Measurements from ENCODE around the gene DLG2. TPM values are rescaled to one million over a fixed set of nuclear protein-coding genes. Genes with fewer than 3 reads are reported as not detected.
"Not testable (repeated sequence)": the region's sequence is repeated elsewhere in the genome, so short reads cannot be mapped to it uniquely, and the experiment has no call there.

DLG2 gene
- total RNA-seq, 1 donor from 2014 or later = 2.1 TPM

GRCh38 chr11:85028329-85029101 is 598.6 kb downstream of the DLG2 start:
- no peak for TF ChIP-seq CTCF (conservative IDR thresholded peaks at IDR 0.05)
- no peak overlapping the region for H3K4me3 Mint-ChIP-seq
- H3K36me3 Mint-ChIP-seq (ENCODE audit: low read depth) = no peaks in the 10 kb centered on the region
- no peaks in the 10 kb centered on the region for H3K4me1 Mint-ChIP-seq
- no peaks in the 10 kb centered on the region for H3K27me3 Mint-ChIP-seq (ENCODE audit: low read depth)
- no peak overlapping the region for H3K27ac Mint-ChIP-seq (ENCODE audit: unreplicated experiment)
- H3K9me3 Mint-ChIP-seq = no peaks in the 10 kb centered on the region
- DNase-seq (ENCODE audit: low read depth, low spot score) = no peak

GRCh38 chr11:85027346-85027745 is 599.8 kb downstream of the DLG2 start:
- TF ChIP-seq CTCF (conservative IDR thresholded peaks at IDR 0.05) = no peak
- Mint-ChIP-seq H3K36me3 (ENCODE audit: low read depth) (no peaks in the 10 kb centered on the region), H3K9me3 (no peaks in the 10 kb centered on the region), H3K4me1 (no peaks in the 10 kb centered on the region), H3K27ac (ENCODE audit: unreplicated experiment) (no peak overlapping the region), H3K27me3 (ENCODE audit: low read depth) (no peaks in the 10 kb centered on the region), H3K4me3 (no peak overlapping the region)
- DNase-seq (ENCODE audit: low read depth, low spot score) = no peak

GRCh38 chr11:85021058-85021457 is 606.1 kb downstream of the DLG2 start:
- Mint-ChIP-seq H3K4me1 (no peaks in the 10 kb centered on the region), H3K27ac (ENCODE audit: unreplicated experiment) (no peak overlapping the region), H3K27me3 (ENCODE audit: low read depth) (no peaks in the 10 kb centered on the region), H3K4me3 (no peak overlapping the region), H3K9me3 (peaks cover 4% of the 10 kb centered on the region), H3K36me3 (ENCODE audit: low read depth) (no peaks in the 10 kb centered on the region)
- no peak for TF ChIP-seq CTCF (conservative IDR thresholded peaks at IDR 0.05)
- DNase-seq (ENCODE audit: low read depth, low spot score) = no peak

GRCh38 chr11:84993386-84993785 is 633.8 kb downstream of the DLG2 start:
- DNase-seq (ENCODE audit: low read depth, low spot score) = no peak
- no peaks in the 10 kb centered on the region for H3K4me1 Mint-ChIP-seq

GRCh38 chr11:84990141-84990540 is 637.0 kb downstream of the DLG2 start:
- H3K4me3 Mint-ChIP-seq = no peak overlapping the region
- TF ChIP-seq CTCF (conservative IDR thresholded peaks at IDR 0.05) = no peak
- peaks cover 3% of the 10 kb centered on the region for H3K36me3 Mint-ChIP-seq (ENCODE audit: low read depth)
- no peak overlapping the region for H3K27ac Mint-ChIP-seq (ENCODE audit: unreplicated experiment)
- no peaks in the 10 kb centered on the region for H3K27me3 Mint-ChIP-seq (ENCODE audit: low read depth)
- DNase-seq (ENCODE audit: low read depth, low spot score) = no peak
- peaks cover 3% of the 10 kb centered on the region for H3K9me3 Mint-ChIP-seq
- no peaks in the 10 kb centered on the region for H3K4me1 Mint-ChIP-seq

More at GRCh38 chr11:84993386-84993785, 633.8 kb downstream of the DLG2 start:
- Mint-ChIP-seq H3K36me3 (ENCODE audit: low read depth) (no peaks in the 10 kb centered on the region), H3K4me3 (no peak overlapping the region), H3K9me3 (no peaks in the 10 kb centered on the region), H3K27me3 (ENCODE audit: low read depth) (no peaks in the 10 kb centered on the region), H3K27ac (ENCODE audit: unreplicated experiment) (no peak overlapping the region)
- peak; percentile 47 for TF ChIP-seq CTCF (conservative IDR thresholded peaks at IDR 0.05)

- not testable (repeated sequence) for H3K27me3 Mint-ChIP-seq (ENCODE audit: low read depth); H3K9me3 Mint-ChIP-seq; H3K4me3 Mint-ChIP-seq; DNase-seq (ENCODE audit: low read depth, low spot score); H3K36me3 Mint-ChIP-seq (ENCODE audit: low read depth); H3K27ac Mint-ChIP-seq (ENCODE audit: unreplicated experiment); H3K4me1 Mint-ChIP-seq
These were observed 639.4 kb downstream of the DLG2 start for GRCh38 chr11:84987686-84988187.
